ENCODE results near the gene SETBP1. TPM values are rescaled to one million over a fixed set of nuclear protein-coding genes. Genes with fewer than 3 reads are reported as not detected.

Gene SETBP1
- total and polyA plus RNA-seq, 2 of the 8 experiments (the other 6 are each of a cell fraction or from before 2014, with no cell fraction given) = 2.0 to 6.5 TPM

DNA sequence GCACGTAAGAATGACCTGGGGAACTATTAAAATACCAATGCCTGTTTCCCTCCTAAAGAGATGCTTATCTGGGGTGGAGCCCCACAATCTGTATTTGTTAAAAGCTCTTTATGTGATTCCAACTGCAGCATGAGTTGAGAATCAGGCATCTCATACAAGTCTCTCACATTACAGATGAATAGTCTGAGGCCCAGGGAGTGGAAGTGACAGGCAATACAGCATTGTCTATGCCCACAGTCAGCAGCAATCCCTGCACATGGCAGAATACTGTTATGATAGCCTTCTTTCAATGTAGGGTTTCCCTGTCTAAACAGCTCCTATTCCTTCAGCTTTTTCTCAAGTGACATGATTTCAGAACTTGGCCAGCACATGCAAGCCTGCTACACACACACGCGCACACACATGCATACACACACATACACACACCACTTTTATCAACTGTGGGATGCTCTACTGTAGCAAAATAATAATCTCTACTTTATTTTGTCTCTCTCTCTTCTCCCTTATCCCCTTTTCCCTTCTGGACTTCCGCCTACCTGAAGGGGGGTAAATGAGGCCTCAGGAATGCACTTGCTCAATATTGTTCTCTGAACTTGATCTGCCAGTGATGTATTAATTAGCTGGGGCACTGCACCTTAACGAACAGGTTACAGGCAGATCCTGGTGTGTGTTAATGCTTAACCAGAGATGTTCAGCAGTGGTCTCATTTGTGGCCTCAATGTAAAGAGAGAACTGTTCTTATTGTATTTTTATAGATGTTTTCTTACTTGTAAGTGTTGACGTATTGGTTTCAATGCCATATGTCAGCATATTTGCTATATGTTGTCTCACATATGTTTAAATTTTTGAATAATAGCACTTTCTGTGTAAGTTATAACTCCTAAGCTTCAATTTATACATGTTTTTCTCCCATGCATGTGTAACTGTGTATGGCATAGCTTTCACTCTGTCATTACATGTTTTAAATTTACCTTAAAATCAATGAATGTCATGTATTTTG lies 116.0 kb downstream of the SETBP1 start:
- Histone ChIP-seq H4K20me1 (replicated peaks in 1 of 2; ENCODE audit: control insufficient read depth in 1 of 2, insufficient read depth in 2 of 2, low read length in 2 of 2) (no peaks in the 10 kb centered on the region), H3K4me3 (ENCODE audit: extremely low read depth in 1 of 4, insufficient read depth in 2 of 4, low read depth in 3 of 4, low read length in 4 of 4) (no peak overlapping the region), H2BK5ac (ENCODE audit: low read depth, low read length) (no peak overlapping the region), H2AFZ (ENCODE audit: low read length) (no peak overlapping the region), H3K27me3 (replicated peaks in 1 of 4; ENCODE audit: control insufficient read depth in 3 of 4, extremely low read depth in 1 of 4, insufficient read depth in 3 of 4, low read length in 3 of 4) (no peaks in the 10 kb centered on the region), H3K79me1 (ENCODE audit: low read depth, low read length) (no peaks in the 10 kb centered on the region), H2BK15ac (ENCODE audit: low read length) (no peak overlapping the region), H3K27ac (ENCODE audit: low read depth, low read length) (no peak overlapping the region), H2BK20ac (ENCODE audit: low read length) (no peak overlapping the region), H3K18ac (ENCODE audit: extremely low read depth, low read length) (no peak overlapping the region), H3K36me3 (ENCODE audit: control insufficient read depth in 2 of 4, insufficient read depth in 4 of 4, low read length in 3 of 4) (peaks cover 0 to 3% (median 0%) of the 10 kb centered on the region in 4 experiments; a peak in 1 of 8 replicates), H4K8ac (ENCODE audit: extremely low read depth, insufficient read depth, low read length) (no peak overlapping the region), H2BK12ac (ENCODE audit: low read depth, low read length) (no peak overlapping the region), H4K91ac (replicated peaks; ENCODE audit: insufficient read length, low read length) (no peak overlapping the region), H3K79me2 (ENCODE audit: control insufficient read depth in 1 of 2, insufficient read depth in 2 of 2, low read length in 2 of 2) (no peaks in the 10 kb centered on the region), H3K4me1 (replicated peaks in 1 of 4; ENCODE audit: control insufficient read depth in 3 of 4, insufficient read depth in 4 of 4, low read length in 3 of 4) (peaks cover 0 to 4% (median 4%) of the 10 kb centered on the region in 4 experiments; a peak in 4 of 7 replicates), H2AK5ac (ENCODE audit: low read depth, low read length) (no peak overlapping the region), H4K5ac (ENCODE audit: insufficient read length, low read depth, low read length) (no peak overlapping the region), H3K23me2 (ENCODE audit: low read depth, low read length) (no peaks in the 10 kb centered on the region), H3K4me2 (ENCODE audit: insufficient read depth in 1 of 2, low read depth in 2 of 2, low read length in 2 of 2) (no peak overlapping the region), H2BK120ac (replicated peaks; ENCODE audit: low read depth, low read length) (no peak overlapping the region), H3K14ac (ENCODE audit: insufficient read length) (no peak overlapping the region), H3K23ac (ENCODE audit: insufficient read length) (no peak overlapping the region), H3K56ac (replicated peaks; ENCODE audit: insufficient read length, low read depth, low read length) (no peak overlapping the region), H3K4ac (replicated peaks; ENCODE audit: insufficient read length, low read depth, low read length) (no peak overlapping the region), H3K9ac (replicated peaks in 1 of 4; ENCODE audit: extremely low read depth in 1 of 4, low read depth in 3 of 4, low read length in 3 of 4) (no peak overlapping the region), H3K9me3 (ENCODE audit: insufficient read depth in 2 of 2, low read depth in 1 of 2, low read length in 1 of 2) (no peaks in the 10 kb centered on the region)
- TF ChIP-seq SIX5 (IDR thresholded peaks at IDR 0.05; ENCODE audit: low read depth, low read length) (no peak), CHD2 (IDR thresholded peaks at IDR 0.05; ENCODE audit: low read length) (no peak), JUN (IDR thresholded peaks at IDR 0.05; ENCODE audit: low read depth, low read length) (no peak), BRCA1 (IDR thresholded peaks at IDR 0.05; ENCODE audit: low read depth, low read length) (no peak), POLR2AphosphoS5 (IDR thresholded peaks at IDR 0.05; ENCODE audit: low read depth, low read length) (no peak), RNF2 (IDR thresholded peaks at IDR 0.05; ENCODE audit: borderline replicate concordance, low read depth, low read length, missing control alignments, poor library complexity, severe bottlenecking) (no peak), CHD1 (IDR thresholded peaks at IDR 0.05; ENCODE audit: low read depth, low read length) (no peak), SP2 (IDR thresholded peaks at IDR 0.05; ENCODE audit: low read length) (no peak), SRF (IDR thresholded peaks at IDR 0.05; ENCODE audit: low read depth, low read length) (no peak)
- TF ChIP-seq, protein P1, sequence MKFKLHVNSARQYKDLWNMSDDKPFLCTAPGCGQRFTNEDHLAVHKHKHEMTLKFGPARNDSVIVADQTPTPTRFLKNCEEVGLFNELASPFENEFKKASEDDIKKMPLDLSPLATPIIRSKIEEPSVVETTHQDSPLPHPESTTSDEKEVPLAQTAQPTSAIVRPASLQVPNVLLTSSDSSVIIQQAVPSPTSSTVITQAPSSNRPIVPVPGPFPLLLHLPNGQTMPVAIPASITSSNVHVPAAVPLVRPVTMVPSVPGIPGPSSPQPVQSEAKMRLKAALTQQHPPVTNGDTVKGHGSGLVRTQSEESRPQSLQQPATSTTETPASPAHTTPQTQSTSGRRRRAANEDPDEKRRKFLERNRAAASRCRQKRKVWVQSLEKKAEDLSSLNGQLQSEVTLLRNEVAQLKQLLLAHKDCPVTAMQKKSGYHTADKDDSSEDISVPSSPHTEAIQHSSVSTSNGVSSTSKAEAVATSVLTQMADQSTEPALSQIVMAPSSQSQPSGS (IDR thresholded peaks at IDR 0.05; ENCODE audit: low read length) = no peak
- CTCF ChIA-PET (ENCODE audit: partially characterized antibody) = interaction anchor here (0.6 to 1.3 kb wide), 5 partner anchors 9 to 17 kb away, joined by 3 read pairs; no protein-coding TSS in a partner anchor
- POLR2A ChIA-PET (ENCODE audit: partially characterized antibody) = no interaction called here
- FAIRE-seq (no peak), DNase-seq (ENCODE audit: low read depth in 1 of 2, low spot score in 2 of 2) (no peak)
- 94% methylated on average over 6 of the region's 6 CpGs; no CpG with 5 or more reads in 1 of the 2 experiments for WGBS, 2 experiments (ENCODE audit: extremely low coverage in 1 of 2, insufficient coverage in 1 of 2, insufficient read length in 1 of 2, insufficient replicate concordance in 2 of 2, low coverage in 1 of 2, low lambda C conversion rate in 2 of 2, missing lambda C conversion rate in 1 of 2)

Data from H1 (cell line).